Duodenal mucosa (tissue), 2 donors: Measurements from ENCODE around the gene CRADD.
"Not testable (repeated sequence)": the region's sequence is repeated elsewhere in the genome, so short reads cannot be mapped to it uniquely, and the experiment has no call there.

Source experiments
- H3K27ac ChIP-seq: one replicate; pipeline ENCODE4 v1.7.0; 2013; ENCODE audit warnings: low read depth, low read length
- H3K27me3 ChIP-seq, 2 donors: one replicate each; pipeline ENCODE4 v1.7.0; 2013; ENCODE audit warnings: low read length in 2 of 2, control low read depth in 1 of 2; ENCODE audit not compliant: insufficient read depth in 2 of 2, control insufficient read depth in 1 of 2
- H3K36me3 ChIP-seq, 2 donors: one replicate each; pipeline ENCODE4 v1.7.0; 2013; ENCODE audit warnings: low read length in 2 of 2, control low read depth in 1 of 2; ENCODE audit not compliant: insufficient read depth in 2 of 2, control insufficient read depth in 1 of 2
- H3K4me1 ChIP-seq, 2 donors: one replicate each; pipeline ENCODE4 v1.7.0; 2013; ENCODE audit warnings: low read length in 2 of 2, control low read depth in 1 of 2; ENCODE audit not compliant: insufficient read depth in 2 of 2, control insufficient read depth in 1 of 2
- H3K4me3 ChIP-seq, 2 donors: one replicate each; pipeline ENCODE4 v1.7.0; 2013; ENCODE audit warnings: low read length in 2 of 2, low read depth in 1 of 2
- H3K9ac ChIP-seq, 2 donors: one replicate each; pipeline ENCODE4 v1.7.0; 2013; ENCODE audit warnings: low read length in 2 of 2, low read depth in 1 of 2
- H3K9me3 ChIP-seq, 2 donors: one replicate each; pipeline ENCODE4 v1.7.0; 2013; ENCODE audit warnings: low read length in 2 of 2, control low read depth in 1 of 2; ENCODE audit not compliant: control insufficient read depth in 1 of 2

CRADD gene

GRCh38 chr12:93857279-93857938 is 180.2 kb downstream of the CRADD start:
- peaks cover 0 to 4% of the 10 kb centered on the region in 2 donors for H3K4me1 ChIP-seq
- no peak overlapping the region for H3K4me3 ChIP-seq
- no peak overlapping the region for H3K27ac ChIP-seq
- no peak overlapping the region for H3K9ac ChIP-seq
- no peaks in the 10 kb centered on the region for H3K27me3 ChIP-seq
- no peaks in the 10 kb centered on the region for H3K36me3 ChIP-seq
- H3K9me3 ChIP-seq: no peaks in the 10 kb centered on the region

- Histone ChIP-seq H3K36me3 (no peaks in the 10 kb centered on the region), H3K4me1 (peaks cover 0 to 4% of the 10 kb centered on the region in 2 donors), H3K9ac (no peak overlapping the region), H3K27me3 (no peaks in the 10 kb centered on the region), H3K27ac (no peak overlapping the region), H3K9me3 (no peaks in the 10 kb centered on the region), H3K4me3 (no peak overlapping the region)
Measured at GRCh38 chr12:93857991-93858447, 180.8 kb downstream of the CRADD start.

- H3K9ac ChIP-seq: no peak overlapping the region
Measured at GRCh38 chr12:93860668-93861373, 183.6 kb downstream of the CRADD start.

GRCh38 chr12:93862424-93862823 is 185.2 kb downstream of the CRADD start:
- Histone ChIP-seq H3K36me3 (peaks cover 0 to 5% of the 10 kb centered on the region in 2 donors), H3K9me3 (peaks cover 15 to 20% of the 10 kb centered on the region in 2 donors), H3K27ac (no peak overlapping the region), H3K27me3 (no peaks in the 10 kb centered on the region), H3K9ac (no peak overlapping the region), H3K4me1 (no peaks in the 10 kb centered on the region), H3K4me3 (no peak overlapping the region)

More at GRCh38 chr12:93860668-93861373, 183.6 kb downstream of the CRADD start:
- no peak overlapping the region for H3K27ac ChIP-seq
- H3K4me1 ChIP-seq: peaks cover 0 to 4% of the 10 kb centered on the region in 2 donors
- peaks cover 12 to 18% of the 10 kb centered on the region in 2 donors for H3K9me3 ChIP-seq
- H3K36me3 ChIP-seq: no peaks in the 10 kb centered on the region
- H3K27me3 ChIP-seq: no peaks in the 10 kb centered on the region
- no peak overlapping the region for H3K4me3 ChIP-seq

- peaks cover 0 to 5% of the 10 kb centered on the region in 2 donors for H3K36me3 ChIP-seq
Measured at GRCh38 chr12:93865751-93866150, 188.6 kb downstream of the CRADD start.

GRCh38 chr12:93868771-93869170 is 191.6 kb downstream of the CRADD start:
- H3K9ac ChIP-seq: no peak overlapping the region
- H3K36me3 ChIP-seq: peaks cover 0 to 5% of the 10 kb centered on the region in 2 donors
- H3K9me3 ChIP-seq: peaks cover 27 to 42% of the 10 kb centered on the region in 2 donors
- no peak overlapping the region for H3K4me3 ChIP-seq
- no peak overlapping the region for H3K27ac ChIP-seq
- H3K4me1 ChIP-seq: no peaks in the 10 kb centered on the region
- H3K27me3 ChIP-seq: no peaks in the 10 kb centered on the region

More at GRCh38 chr12:93865751-93866150, 188.6 kb downstream of the CRADD start:
- Histone ChIP-seq H3K4me1 (no peaks in the 10 kb centered on the region), H3K27ac (no peak overlapping the region), H3K9me3 (peaks cover 18 to 28% of the 10 kb centered on the region in 2 donors), H3K27me3 (no peaks in the 10 kb centered on the region), H3K4me3 (no peak overlapping the region), H3K9ac (no peak overlapping the region)

- H3K36me3 ChIP-seq: peaks cover 0 to 5% of the 10 kb centered on the region in 2 donors
Measured at GRCh38 chr12:93870020-93870795, 193.0 kb downstream of the CRADD start.

GRCh38 chr12:93871566-93871965 is 194.4 kb downstream of the CRADD start:
- not testable (repeated sequence) for H3K27me3 ChIP-seq, H3K27ac ChIP-seq, H3K36me3 ChIP-seq, H3K4me3 ChIP-seq, H3K4me1 ChIP-seq, H3K9ac ChIP-seq
- peaks cover 19 to 22% of the 10 kb centered on the region in 2 donors for H3K9me3 ChIP-seq

More at GRCh38 chr12:93870020-93870795, 193.0 kb downstream of the CRADD start:
- Histone ChIP-seq H3K4me3 (no peak overlapping the region), H3K9me3 (peaks cover 23 to 31% of the 10 kb centered on the region in 2 donors), H3K9ac (no peak overlapping the region), H3K27me3 (no peaks in the 10 kb centered on the region), H3K27ac (no peak overlapping the region), H3K4me1 (no peaks in the 10 kb centered on the region)

- H3K4me1 ChIP-seq: no peaks in the 10 kb centered on the region
- no peak overlapping the region for H3K27ac ChIP-seq
- H3K36me3 ChIP-seq: no peaks in the 10 kb centered on the region
- no peaks in the 10 kb centered on the region for H3K27me3 ChIP-seq
- no peak overlapping the region for H3K4me3 ChIP-seq
- peaks cover 19 to 21% of the 10 kb centered on the region in 2 donors for H3K9me3 ChIP-seq
- H3K9ac ChIP-seq: no peak overlapping the region
Measured at GRCh38 chr12:93873561-93873960, 196.4 kb downstream of the CRADD start.

- Histone ChIP-seq H3K9me3 (peaks cover 14 to 15% of the 10 kb centered on the region in 2 donors), H3K9ac (no peak overlapping the region), H3K27me3 (no peaks in the 10 kb centered on the region)
Measured at GRCh38 chr12:93875157-93875556, 198.0 kb downstream of the CRADD start.

More at GRCh38 chr12:93875157-93875556, 198.0 kb downstream of the CRADD start:
- H3K4me1 ChIP-seq: peaks cover 0 to 6% of the 10 kb centered on the region in 2 donors
- no peak overlapping the region for H3K27ac ChIP-seq
- H3K36me3 ChIP-seq: no peaks in the 10 kb centered on the region
- H3K4me3 ChIP-seq: no peak overlapping the region
